ENCODE results near the gene VARS1. TPM values are rescaled to one million over a fixed set of nuclear protein-coding genes. Genes with fewer than 3 reads are reported as not detected.
A peak's percentile ranks its signal among the peaks of the same experiment; 100 is the strongest.
"Not testable (repeated sequence)": the region's sequence is repeated elsewhere in the genome, so short reads cannot be mapped to it uniquely, and the experiment has no call there.

Gene VARS1
- total and polyA plus RNA-seq, 9 donors, result 21.9 to 63.0 (median 47.1) TPM

- H3K4me3 ChIP-seq (ENCODE audit: low read length), result no peak overlapping the region
- 94% methylated on average over 9 of the region's 12 CpGs for WGBS (ENCODE audit: insufficient coverage)
- peaks cover 17% of the 10 kb centered on the region for H3K4me1 ChIP-seq (ENCODE audit: control insufficient read depth, insufficient read depth, low read length)
- no peak overlapping the region for H3K27ac ChIP-seq (ENCODE audit: low read length)
- H3K36me3 ChIP-seq (ENCODE audit: control insufficient read depth, insufficient read depth, low read length), result no peaks in the 10 kb centered on the region
- no peaks in the 10 kb centered on the region for H3K27me3 ChIP-seq (ENCODE audit: control insufficient read depth, insufficient read depth, low read length)
- H3K9me3 ChIP-seq (replicated peaks; ENCODE audit: control insufficient read depth, low read depth, low read length), result no peaks in the 10 kb centered on the region
- no peak for DNase-seq
Observed at GRCh38 chr6:31811645-31812044, 16.1 kb upstream of the VARS1 start.

GRCh38 chr6:31808599-31808998 lies 13.0 kb upstream of the VARS1 start:
- DNase-seq; H3K4me3 ChIP-seq (ENCODE audit: low read length); H3K27ac ChIP-seq (ENCODE audit: low read length); H3K9me3 ChIP-seq (replicated peaks; ENCODE audit: control insufficient read depth, low read depth, low read length); H3K27me3 ChIP-seq (ENCODE audit: control insufficient read depth, insufficient read depth, low read length); H3K36me3 ChIP-seq (ENCODE audit: control insufficient read depth, insufficient read depth, low read length): not testable (repeated sequence)
- 94% methylated on average over 3 of the region's 10 CpGs for WGBS (ENCODE audit: insufficient coverage)
- H3K4me1 ChIP-seq (ENCODE audit: control insufficient read depth, insufficient read depth, low read length), result peaks cover 17% of the 10 kb centered on the region

GRCh38 chr6:31806470-31807272 lies 11.1 kb upstream of the VARS1 start, which contains the start of gene LSM2:
LSM2 (minus strand) TSS chr6:31806966; CDS start chr6:31806757, 209 bp downstream.
- peak within 1 kb of the TSS; percentile 98 for H3K27ac ChIP-seq (ENCODE audit: low read length)
- peak; percentile 99 for DNase-seq
- peak within 1 kb of the TSS; percentile 91 for H3K4me3 ChIP-seq (ENCODE audit: low read length)
- H3K9me3 ChIP-seq (replicated peaks; ENCODE audit: control insufficient read depth, low read depth, low read length), result no peaks in the 10 kb centered on the region
- peaks cover 14% of the 10 kb centered on the region for H3K4me1 ChIP-seq (ENCODE audit: control insufficient read depth, insufficient read depth, low read length)
- H3K27me3 ChIP-seq (ENCODE audit: control insufficient read depth, insufficient read depth, low read length), result no peaks in the 10 kb centered on the region
- WGBS (ENCODE audit: insufficient coverage), result 0% methylated on average over 20 of the region's 51 CpGs
- H3K36me3 ChIP-seq (ENCODE audit: control insufficient read depth, insufficient read depth, low read length), result peaks cover 13% of the 10 kb centered on the region

GRCh38 chr6:31805939-31806469 lies 10.5 kb upstream of the VARS1 start:
- Histone ChIP-seq H3K9me3 (replicated peaks; ENCODE audit: control insufficient read depth, low read depth, low read length) (no peaks in the 10 kb centered on the region), H3K27ac (ENCODE audit: low read length) (peak overlapping the region; percentile 98), H3K4me3 (ENCODE audit: low read length) (peak overlapping the region; percentile 91), H3K36me3 (ENCODE audit: control insufficient read depth, insufficient read depth, low read length) (peaks cover 18% of the 10 kb centered on the region), H3K27me3 (ENCODE audit: control insufficient read depth, insufficient read depth, low read length) (no peaks in the 10 kb centered on the region), H3K4me1 (ENCODE audit: control insufficient read depth, insufficient read depth, low read length) (peaks cover 14% of the 10 kb centered on the region)
- WGBS (ENCODE audit: insufficient coverage), result 17% methylated on average over 6 of the region's 7 CpGs
- DNase-seq, result no peak

GRCh38 chr6:31801031-31801927 lies 5.7 kb upstream of the VARS1 start:
- H3K4me3 ChIP-seq (ENCODE audit: low read length); DNase-seq; H3K9me3 ChIP-seq (replicated peaks; ENCODE audit: control insufficient read depth, low read depth, low read length); H3K27me3 ChIP-seq (ENCODE audit: control insufficient read depth, insufficient read depth, low read length); H3K4me1 ChIP-seq (ENCODE audit: control insufficient read depth, insufficient read depth, low read length); H3K27ac ChIP-seq (ENCODE audit: low read length): not testable (repeated sequence)
- peaks cover 28% of the 10 kb centered on the region for H3K36me3 ChIP-seq (ENCODE audit: control insufficient read depth, insufficient read depth, low read length)
- WGBS (ENCODE audit: insufficient coverage), result 100% methylated on average over 2 of the region's 8 CpGs

GRCh38 chr6:31799781-31800180 lies 4.2 kb upstream of the VARS1 start:
- H3K27me3 ChIP-seq (ENCODE audit: control insufficient read depth, insufficient read depth, low read length), result no peaks in the 10 kb centered on the region
- no CpG with 5 or more reads among the region's 12 CpGs for WGBS (ENCODE audit: insufficient coverage)
- no peak overlapping the region for H3K4me3 ChIP-seq (ENCODE audit: low read length)
- H3K4me1 ChIP-seq (ENCODE audit: control insufficient read depth, insufficient read depth, low read length), result peaks cover 11% of the 10 kb centered on the region
- peaks cover 28% of the 10 kb centered on the region for H3K36me3 ChIP-seq (ENCODE audit: control insufficient read depth, insufficient read depth, low read length)
- no peaks in the 10 kb centered on the region for H3K9me3 ChIP-seq (replicated peaks; ENCODE audit: control insufficient read depth, low read depth, low read length)
- peak; percentile 67 for DNase-seq
- H3K27ac ChIP-seq (ENCODE audit: low read length), result no peak overlapping the region

- no CpG with 5 or more reads among the region's 5 CpGs for WGBS (ENCODE audit: insufficient coverage)
- H3K4me3 ChIP-seq (ENCODE audit: low read length), result no peak overlapping the region
- no peak for DNase-seq
- peaks cover 18% of the 10 kb centered on the region for H3K4me1 ChIP-seq (ENCODE audit: control insufficient read depth, insufficient read depth, low read length)
- peaks cover 20% of the 10 kb centered on the region for H3K36me3 ChIP-seq (ENCODE audit: control insufficient read depth, insufficient read depth, low read length)
- no peaks in the 10 kb centered on the region for H3K9me3 ChIP-seq (replicated peaks; ENCODE audit: control insufficient read depth, low read depth, low read length)
- no peaks in the 10 kb centered on the region for H3K27me3 ChIP-seq (ENCODE audit: control insufficient read depth, insufficient read depth, low read length)
- peak overlapping the region; percentile 25 for H3K27ac ChIP-seq (ENCODE audit: low read length)
Observed at GRCh38 chr6:31797588-31797987, 2.0 kb upstream of the VARS1 start.

GRCh38 chr6:31796993-31797385 lies 1.4 kb upstream of the VARS1 start:
- no CpG with 5 or more reads among the region's 2 CpGs for WGBS (ENCODE audit: insufficient coverage)

GRCh38 chr6:31794866-31795615 lies 511 bp downstream of the VARS1 start:
- Histone ChIP-seq H3K4me1 (ENCODE audit: control insufficient read depth, insufficient read depth, low read length) (peaks cover 18% of the 10 kb centered on the region), H3K27me3 (ENCODE audit: control insufficient read depth, insufficient read depth, low read length) (no peaks in the 10 kb centered on the region), H3K36me3 (ENCODE audit: control insufficient read depth, insufficient read depth, low read length) (peaks cover 35% of the 10 kb centered on the region), H3K4me3 (ENCODE audit: low read length) (peak overlapping the region; percentile 97), H3K27ac (ENCODE audit: low read length) (peak overlapping the region; percentile 97), H3K9me3 (replicated peaks; ENCODE audit: control insufficient read depth, low read depth, low read length) (no peaks in the 10 kb centered on the region)
- peak; percentile 52 for DNase-seq
- 1% methylated on average over 29 of the region's 44 CpGs for WGBS (ENCODE audit: insufficient coverage)

More at GRCh38 chr6:31796993-31797385, 1.4 kb upstream of the VARS1 start:
- no peak for DNase-seq
- Histone ChIP-seq H3K4me1 (ENCODE audit: control insufficient read depth, insufficient read depth, low read length) (peaks cover 18% of the 10 kb centered on the region), H3K27me3 (ENCODE audit: control insufficient read depth, insufficient read depth, low read length) (no peaks in the 10 kb centered on the region), H3K9me3 (replicated peaks; ENCODE audit: control insufficient read depth, low read depth, low read length) (no peaks in the 10 kb centered on the region), H3K36me3 (ENCODE audit: control insufficient read depth, insufficient read depth, low read length) (peaks cover 26% of the 10 kb centered on the region), H3K27ac (ENCODE audit: low read length) (peak overlapping the region; percentile 25), H3K4me3 (ENCODE audit: low read length) (no peak overlapping the region)
